OCI-LY1 (cell line): ENCODE results near the gene DNAH11.

Experiments used
- H2AFZ ChIP-seq: fragments of 200-600 bp; sonication (generic), shearing (Covaris generic); 2 replicates; pipeline ENCODE4 v1.6.0; 2014; ENCODE audit warnings: antibody characterized with exemption, mild to moderate bottlenecking, low read length
- H3F3A ChIP-seq: fragments of 200-600 bp; sonication (generic), shearing (Covaris generic); 2 replicates; pipeline ENCODE4 v1.6.0; 2014; ENCODE audit warnings: mild to moderate bottlenecking, antibody characterized with exemption, low read length, moderate library complexity; ENCODE audit not compliant: insufficient read depth
- H3K27ac ChIP-seq: fragments of 200-600 bp; sonication (generic); 2 replicates; pipeline ENCODE4 v1.5.1; 2014; ENCODE audit warnings: low read length, mixed run types, mild to moderate bottlenecking, low read depth; ENCODE audit not compliant: poor library complexity, severe bottlenecking
- H3K27me3 ChIP-seq: fragments of 200-600 bp; sonication (generic); 2 replicates; pipeline ENCODE4 v1.6.0; 2014; ENCODE audit warnings: antibody characterized with exemption, mild to moderate bottlenecking, low read length, moderate library complexity; ENCODE audit not compliant: insufficient read depth
- H3K36me3 ChIP-seq: fragments of 200-600 bp; sonication (generic); 2 replicates; pipeline ENCODE4 v1.6.1; 2014; ENCODE audit warnings: mild to moderate bottlenecking, antibody characterized with exemption, low read length, moderate library complexity, mixed read lengths; ENCODE audit not compliant: insufficient read depth
- H3K4me1 ChIP-seq: fragments of 200-600 bp; sonication (generic); 2 replicates; pipeline ENCODE4 v1.5.1; 2014; ENCODE audit warnings: mild to moderate bottlenecking, low read length, moderate library complexity; ENCODE audit not compliant: insufficient read depth, severe bottlenecking
- H3K4me2 ChIP-seq: fragments of 200-600 bp; sonication (generic), shearing (Covaris generic); 2 replicates; pipeline ENCODE4 v1.6.1; 2014; ENCODE audit warnings: low read length
- H3K4me3 ChIP-seq: fragments of 200-600 bp; sonication (generic); 2 replicates; pipeline ENCODE4 v1.5.1; 2014; ENCODE audit warnings: low read length, low read depth, mild to moderate bottlenecking, mixed read lengths; ENCODE audit not compliant: poor library complexity, severe bottlenecking
- H3K79me2 ChIP-seq: fragments of 200-600 bp; shearing (Covaris generic); 2 replicates; pipeline ENCODE4 v1.6.1; 2016; ENCODE audit warnings: mixed run types, low read length, mixed read lengths; ENCODE audit not compliant: insufficient read depth
- H3K9ac ChIP-seq: fragments of 200-600 bp; sonication (generic), shearing (Covaris generic); 2 replicates; pipeline ENCODE4 v1.6.1; 2014; ENCODE audit warnings: mild to moderate bottlenecking, low read length, mixed read lengths
- H3K9me2 ChIP-seq: fragments of 200-600 bp; sonication (generic), shearing (Covaris generic); 2 replicates; pipeline ENCODE4 v1.6.1; 2014; ENCODE audit warnings: low read depth, mild to moderate bottlenecking, low read length, mixed read lengths
- H3K9me3 ChIP-seq: fragments of 200-600 bp; shearing (Covaris generic); 2 replicates; pipeline ENCODE4 v1.6.1; 2014; ENCODE audit warnings: low read length, mixed read lengths
- H4K20me1 ChIP-seq: fragments of 200-600 bp; sonication (generic), shearing (Covaris generic); 2 replicates; pipeline ENCODE4 v1.6.0; 2016; ENCODE audit warnings: mild to moderate bottlenecking, low read length; ENCODE audit not compliant: insufficient read depth
- EZH2 ChIP-seq: fragments of 200-600 bp; sonication (generic), shearing (Covaris generic); IDR thresholded peaks from 2 replicates; pipeline ENCODE4 v1.8.0; 2017; ENCODE audit warnings: borderline replicate concordance, mixed run types, mild to moderate bottlenecking, antibody characterized with exemption, low read length, moderate library complexity, mixed read lengths
- TF ChIP-seq, protein P1 (sequence below): fragments of 200-600 bp; sonication (generic), shearing (Covaris generic); IDR thresholded peaks from 2 replicates; pipeline ENCODE4 v1.5.1; 2017; ENCODE audit warnings: mild to moderate bottlenecking, antibody characterized with exemption, low read length, moderate library complexity, mixed read lengths

DNAH11 gene

GRCh38 chr7:21946222-21946709, 403.4 kb downstream of the DNAH11 start:
- Histone ChIP-seq H3K79me2 (no peaks in the 10 kb centered on the region), H3K4me3 (peak overlapping the region; percentile 65), H3K27me3 (no peaks in the 10 kb centered on the region), H2AFZ (peak overlapping the region; percentile 15; the same call in 1 of the 2 replicates), H3K9ac (peak overlapping the region; percentile 60; the same call in 1 of the 2 replicates), H3K9me3 (no peaks in the 10 kb centered on the region), H3K36me3 (0 out of 2 replicates have a peak, but pooled peaks cover 3% of the 10 kb centered on the region), H3K4me2 (peak overlapping the region; percentile 72), H3K9me2 (no peaks in the 10 kb centered on the region), H4K20me1 (no peaks in the 10 kb centered on the region), H3K4me1 (peaks cover 44% of the 10 kb centered on the region), H3K27ac (no peak overlapping the region), H3F3A (no peaks in the 10 kb centered on the region)
- TF ChIP-seq, protein P1, sequence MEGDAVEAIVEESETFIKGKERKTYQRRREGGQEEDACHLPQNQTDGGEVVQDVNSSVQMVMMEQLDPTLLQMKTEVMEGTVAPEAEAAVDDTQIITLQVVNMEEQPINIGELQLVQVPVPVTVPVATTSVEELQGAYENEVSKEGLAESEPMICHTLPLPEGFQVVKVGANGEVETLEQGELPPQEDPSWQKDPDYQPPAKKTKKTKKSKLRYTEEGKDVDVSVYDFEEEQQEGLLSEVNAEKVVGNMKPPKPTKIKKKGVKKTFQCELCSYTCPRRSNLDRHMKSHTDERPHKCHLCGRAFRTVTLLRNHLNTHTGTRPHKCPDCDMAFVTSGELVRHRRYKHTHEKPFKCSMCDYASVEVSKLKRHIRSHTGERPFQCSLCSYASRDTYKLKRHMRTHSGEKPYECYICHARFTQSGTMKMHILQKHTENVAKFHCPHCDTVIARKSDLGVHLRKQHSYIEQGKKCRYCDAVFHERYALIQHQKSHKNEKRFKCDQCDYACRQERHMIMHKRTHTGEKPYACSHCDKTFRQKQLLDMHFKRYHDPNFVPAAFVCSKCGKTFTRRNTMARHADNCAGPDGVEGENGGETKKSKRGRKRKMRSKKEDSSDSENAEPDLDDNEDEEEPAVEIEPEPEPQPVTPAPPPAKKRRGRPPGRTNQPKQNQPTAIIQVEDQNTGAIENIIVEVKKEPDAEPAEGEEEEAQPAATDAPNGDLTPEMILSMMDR, result no peak
- no peak for TF ChIP-seq EZH2

- H4K20me1 ChIP-seq, result no peaks in the 10 kb centered on the region
- H3K4me1 ChIP-seq, result peaks cover 37% of the 10 kb centered on the region
- H3K27me3 ChIP-seq, result no peaks in the 10 kb centered on the region
- H3K79me2 ChIP-seq, result no peaks in the 10 kb centered on the region
- H3K4me2 ChIP-seq, result no peak overlapping the region
- H3K9ac ChIP-seq, result no peak overlapping the region
- H3K27ac ChIP-seq, result no peak overlapping the region
- H3K36me3 ChIP-seq, result 0 out of 2 replicates have a peak, but pooled peaks cover 3% of the 10 kb centered on the region
- H3K9me3 ChIP-seq, result no peaks in the 10 kb centered on the region
- no peak for TF ChIP-seq EZH2
- TF ChIP-seq, protein P1, result no peak
- no peaks in the 10 kb centered on the region for H3K9me2 ChIP-seq
- no peak overlapping the region for H2AFZ ChIP-seq
- H3K4me3 ChIP-seq, result no peak overlapping the region
- no peaks in the 10 kb centered on the region for H3F3A ChIP-seq
Measured at GRCh38 chr7:21947056-21947455, 404.2 kb downstream of the DNAH11 start.

DNA sequence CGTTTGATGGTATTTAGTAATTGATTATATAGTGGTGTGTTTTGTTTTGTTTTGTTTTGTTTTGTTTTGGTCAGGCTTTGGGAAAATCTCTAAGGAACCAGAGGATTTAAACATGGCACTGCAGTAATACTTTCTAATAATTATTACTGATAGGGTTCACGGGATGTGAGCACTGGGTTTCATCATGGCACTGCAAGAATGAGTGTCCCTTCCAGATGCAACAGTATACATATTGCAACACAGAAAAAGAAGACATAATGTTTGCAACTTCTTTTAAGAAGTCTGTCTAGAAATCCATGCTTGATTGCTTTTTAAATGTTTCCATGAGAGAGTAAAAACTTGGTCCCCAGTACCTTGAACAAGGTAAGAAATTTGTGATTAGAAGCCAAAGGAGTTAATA, 405.1 kb downstream of the DNAH11 start:
- Histone ChIP-seq H3K9ac (no peak overlapping the region), H3K4me2 (no peak overlapping the region)
- TF ChIP-seq, protein P1, result no peak
- no peak for TF ChIP-seq EZH2

More for the DNA sequence above, 405.1 kb downstream of the DNAH11 start:
- H3K4me3 ChIP-seq, result no peak overlapping the region
- no peaks in the 10 kb centered on the region for H3K79me2 ChIP-seq
- H2AFZ ChIP-seq, result no peak overlapping the region
- H3K9me3 ChIP-seq, result no peaks in the 10 kb centered on the region
- no peaks in the 10 kb centered on the region for H3K27me3 ChIP-seq
- H3K27ac ChIP-seq, result no peak overlapping the region
- H3F3A ChIP-seq, result no peaks in the 10 kb centered on the region
- H3K36me3 ChIP-seq, result 0 out of 2 replicates have a peak, but pooled peaks cover 3% of the 10 kb centered on the region
- H4K20me1 ChIP-seq, result no peaks in the 10 kb centered on the region
- H3K9me2 ChIP-seq, result no peaks in the 10 kb centered on the region
- peaks cover 28% of the 10 kb centered on the region for H3K4me1 ChIP-seq
